Esophagus muscularis mucosa (tissue), 4 donors: Measurements from ENCODE around the gene RBM20.

ENCODE experiments used
- CTCF ChIP-seq, 3 experiments: fragments of 200-600 bp in 2 of 3; fragments of 450-650 bp in 1 of 3; sonication (generic) in 2 of 3; IDR thresholded peaks; one replicate each; pipeline ENCODE4 v1.5.1; 2017 to 2019; ENCODE audit warnings: antibody characterized with exemption in 3 of 3, mild to moderate bottlenecking in 2 of 3, moderate library complexity in 1 of 3
- EP300 ChIP-seq: sonication (generic); formaldehyde crosslinking; IDR thresholded peaks from one replicate; pipeline ENCODE4 v1.6.1; 2017; ENCODE audit warnings: antibody characterized with exemption
- POLR2A ChIP-seq: fragments of 450-650 bp; IDR thresholded peaks from one replicate; pipeline ENCODE4 v1.6.1; 2017; ENCODE audit warnings: antibody characterized with exemption, moderate library complexity, mild to moderate bottlenecking, low read depth

GRCh38 chr10:110701617-110701971 lies 57.5 kb downstream of the RBM20 start:
- no peak for TF ChIP-seq POLR2A
- TF ChIP-seq CTCF (IDR thresholded peaks at IDR 0.05): no peak
- TF ChIP-seq EP300: no peak
